Astrocyte (in vitro differentiated cells and primary cell): ENCODE data around the gene GNAI2.

Experiments
- CTCF ChIP-seq: IDR thresholded peaks from 2 replicates; pipeline ENCODE4 v1.5.1; 2011; ENCODE audit warnings: low read depth, mild to moderate bottlenecking, inconsistent platforms, low read length, moderate library complexity; ENCODE audit not compliant: insufficient read depth
- EZH2 ChIP-seq: IDR thresholded peaks from 2 replicates; pipeline ENCODE4 v1.6.1; 2012; ENCODE audit warnings: mild to moderate bottlenecking, low read length, inconsistent platforms; ENCODE audit not compliant: insufficient read depth

- TF ChIP-seq CTCF (no peak), EZH2 (no peak)
These were observed 30.0 kb downstream of the GNAI2 start for GRCh38 chr3:50266017-50266416.
